HG02588 (cell line): ENCODE measurements around the gene PRSS56.
"Not testable (repeated sequence)": the region's sequence is repeated elsewhere in the genome, so short reads cannot be mapped to it uniquely, and the experiment has no call there.

Source experiments
- ATAC-seq: cut with Tn5 transposase; IDR thresholded peaks from one replicate; pipeline ENCODE4 v1.9.1; 2021; ENCODE audit warnings: mild to moderate bottlenecking, moderate library complexity; ENCODE audit not compliant: unreplicated experiment

PRSS56 gene

GRCh38 chr2:232524771-232525170 is 4.6 kb downstream of the PRSS56 start:
- no peak for ATAC-seq

- no peak for ATAC-seq
Measured at GRCh38 chr2:232525199-232525598, 5.0 kb downstream of the PRSS56 start.

GRCh38 chr2:232525791-232526371 is 5.7 kb downstream of the PRSS56 start, which contains the start of gene CHRND:
Gene CHRND, plus strand, starts transcription at chr2:232526160. Its CDS starts 56 bp downstream, at chr2:232526216.
- no peak for ATAC-seq

- ATAC-seq, result no peak
Measured at GRCh38 chr2:232526372-232526941, 6.3 kb downstream of the PRSS56 start.

- ATAC-seq, result no peak
Measured at GRCh38 chr2:232527905-232528470, 7.8 kb downstream of the PRSS56 start.

- no peak for ATAC-seq
Measured at GRCh38 chr2:232528746-232529460, 8.7 kb downstream of the PRSS56 start.

- no peak for ATAC-seq
Measured at GRCh38 chr2:232529806-232530547, 9.8 kb downstream of the PRSS56 start.

- no peak for ATAC-seq
Measured at GRCh38 chr2:232530626-232531260, 10.6 kb downstream of the PRSS56 start.

- ATAC-seq, result no peak
Measured at GRCh38 chr2:232532419-232532818, 12.2 kb downstream of the PRSS56 start.

- ATAC-seq, result not testable (repeated sequence)
Measured at GRCh38 chr2:232532821-232533220, 12.6 kb downstream of the PRSS56 start.

- ATAC-seq, result no peak
Measured at GRCh38 chr2:232533944-232534710, 13.9 kb downstream of the PRSS56 start.

- no peak for ATAC-seq
Measured at GRCh38 chr2:232534940-232535651, 14.9 kb downstream of the PRSS56 start.

- no peak for ATAC-seq
Measured at GRCh38 chr2:232535761-232536530, 15.8 kb downstream of the PRSS56 start.

GRCh38 chr2:232537079-232537478 is 16.9 kb downstream of the PRSS56 start:
- no peak for ATAC-seq

GRCh38 chr2:232537499-232537898 is 17.3 kb downstream of the PRSS56 start:
- ATAC-seq, result no peak

- ATAC-seq, result no peak
Measured at GRCh38 chr2:232538671-232539070, 18.5 kb downstream of the PRSS56 start.

GRCh38 chr2:232539298-232540231 is 19.4 kb downstream of the PRSS56 start, which contains the start of gene CHRNG:
Gene CHRNG, plus strand, starts transcription at chr2:232539692. Its CDS starts 56 bp downstream, at chr2:232539748.
- ATAC-seq, result no peak
